Hematopoietic multipotent progenitor cell treated with erythropoietin and hydrocortisone succinate and interleukin-3 and kit ligand, for 4 days (in vitro differentiated cells): ENCODE results near the gene FBXO42.
A peak's percentile ranks its signal among the peaks of the same experiment; 100 is the strongest.

Experiments
- DNase-seq: peaks from one replicate; pipeline ENCODE4 v3.0.0-alpha.2; 2015

Gene FBXO42

GRCh38 chr1:16321176-16321867 is 31.0 kb downstream of the FBXO42 start:
- no peak for DNase-seq

- no peak for DNase-seq
These were observed 33.7 kb downstream of the FBXO42 start for GRCh38 chr1:16318555-16318954.

- no peak for DNase-seq
These were observed 36.8 kb downstream of the FBXO42 start for GRCh38 chr1:16315437-16315836.

- no peak for DNase-seq
These were observed 45.1 kb downstream of the FBXO42 start for GRCh38 chr1:16307222-16307621.

- peak; percentile 35 for DNase-seq
These were observed 49.3 kb downstream of the FBXO42 start for GRCh38 chr1:16302709-16303627.

GRCh38 chr1:16300436-16300835 is 51.8 kb downstream of the FBXO42 start:
- no peak for DNase-seq

GRCh38 chr1:16298653-16299052 is 53.6 kb downstream of the FBXO42 start:
- no peak for DNase-seq

GRCh38 chr1:16296643-16297042 is 55.6 kb downstream of the FBXO42 start:
- no peak for DNase-seq

GRCh38 chr1:16294219-16295212 is 57.8 kb downstream of the FBXO42 start:
- no peak for DNase-seq

GRCh38 chr1:16293538-16293937 is 58.7 kb downstream of the FBXO42 start:
- DNase-seq = peak; percentile 22

- no peak for DNase-seq
These were observed 59.5 kb downstream of the FBXO42 start for GRCh38 chr1:16292739-16293138.

GRCh38 chr1:16289959-16290358 is 62.3 kb downstream of the FBXO42 start:
- no peak for DNase-seq

- DNase-seq = no peak
These were observed 66.2 kb downstream of the FBXO42 start for GRCh38 chr1:16286122-16286521.

- no peak for DNase-seq
These were observed 70.5 kb downstream of the FBXO42 start for GRCh38 chr1:16281765-16282164.

- no peak for DNase-seq
These were observed 73.1 kb downstream of the FBXO42 start for GRCh38 chr1:16279186-16279585.

- no peak for DNase-seq
These were observed 75.8 kb downstream of the FBXO42 start for GRCh38 chr1:16276302-16277030.

GRCh38 chr1:16275591-16275990 is 76.7 kb downstream of the FBXO42 start:
- DNase-seq = no peak

GRCh38 chr1:16267690-16268180 is 84.5 kb downstream of the FBXO42 start:
- no peak for DNase-seq

GRCh38 chr1:16266411-16267118 is 85.7 kb downstream of the FBXO42 start:
- DNase-seq = peak; percentile 88

GRCh38 chr1:16262067-16262466 is 90.2 kb downstream of the FBXO42 start:
- no peak for DNase-seq

- DNase-seq = no peak
These were observed 91.5 kb downstream of the FBXO42 start for GRCh38 chr1:16260814-16261213.
